ENCODE measurements around the gene DCLRE1A. TPM values are rescaled to one million over a fixed set of nuclear protein-coding genes. Genes with fewer than 3 reads are reported as not detected.

DCLRE1A gene
- total and polyA plus RNA-seq, 2 experiments from 2014 or later: 4.2 to 7.7 TPM

- H4K20me1 ChIP-seq (ENCODE audit: insufficient read depth, poor library complexity, severe bottlenecking): no peaks in the 10 kb centered on the region
- no peak overlapping the region for H3K4me3 ChIP-seq
- H3K4me2 ChIP-seq: no peak overlapping the region
- no peaks in the 10 kb centered on the region for H3K36me3 ChIP-seq (replicated peaks; ENCODE audit: insufficient read depth, low read depth)
- no peak overlapping the region for H2AFZ ChIP-seq
- WGBS (ENCODE audit: low lambda C conversion rate, missing lambda C conversion rate): 92% methylated on average over 5 of the region's 5 CpGs
- no peak for DNase-seq (ENCODE audit: low spot score)
- no peaks in the 10 kb centered on the region for H3K4me1 ChIP-seq (ENCODE audit: insufficient read depth)
- H3K27me3 ChIP-seq: no peaks in the 10 kb centered on the region
- no peaks in the 10 kb centered on the region for H3K9me3 ChIP-seq (ENCODE audit: low read depth)
- H3K27ac ChIP-seq: no peak overlapping the region
- H3K9me2 ChIP-seq (replicated peaks; ENCODE audit: insufficient read depth): no peaks in the 10 kb centered on the region
- TF ChIP-seq EZH2 (IDR thresholded peaks at IDR 0.05; ENCODE audit: borderline replicate concordance) (no peak), EZH2phosphoT487 (IDR thresholded peaks at IDR 0.05; ENCODE audit: low read depth, severe bottlenecking, unreplicated experiment) (no peak), CTCF (IDR thresholded peaks at IDR 0.05; ENCODE audit: poor library complexity) (no peak)
- H3K79me2 ChIP-seq: peaks cover 30% of the 10 kb centered on the region
Measured at GRCh38 chr10:113866551-113867394, 12.9 kb upstream of the DCLRE1A start.

GRCh38 chr10:113865901-113866300 is 12.0 kb upstream of the DCLRE1A start:
- H3K36me3 ChIP-seq (replicated peaks; ENCODE audit: insufficient read depth, low read depth): no peaks in the 10 kb centered on the region
- 94% methylated on average over 3 of the region's 3 CpGs for WGBS (ENCODE audit: low lambda C conversion rate, missing lambda C conversion rate)
- DNase-seq (ENCODE audit: low spot score): no peak
- H3K9me3 ChIP-seq (ENCODE audit: low read depth): no peaks in the 10 kb centered on the region
- no peak overlapping the region for H2AFZ ChIP-seq
- H3K27ac ChIP-seq: no peak overlapping the region
- no peak for TF ChIP-seq EZH2phosphoT487 (IDR thresholded peaks at IDR 0.05; ENCODE audit: low read depth, severe bottlenecking, unreplicated experiment)
- TF ChIP-seq CTCF (IDR thresholded peaks at IDR 0.05; ENCODE audit: poor library complexity): no peak
- TF ChIP-seq EZH2 (IDR thresholded peaks at IDR 0.05; ENCODE audit: borderline replicate concordance): no peak
- no peak overlapping the region for H3K4me2 ChIP-seq
- H3K4me1 ChIP-seq (ENCODE audit: insufficient read depth): no peaks in the 10 kb centered on the region
- H3K9me2 ChIP-seq (replicated peaks; ENCODE audit: insufficient read depth): no peaks in the 10 kb centered on the region
- H3K4me3 ChIP-seq: no peak overlapping the region
- no peaks in the 10 kb centered on the region for H4K20me1 ChIP-seq (ENCODE audit: insufficient read depth, poor library complexity, severe bottlenecking)
- peaks cover 25% of the 10 kb centered on the region for H3K79me2 ChIP-seq
- H3K27me3 ChIP-seq: no peaks in the 10 kb centered on the region

GRCh38 chr10:113859261-113859660 is 5.4 kb upstream of the DCLRE1A start:
- Histone ChIP-seq H4K20me1 (ENCODE audit: insufficient read depth, poor library complexity, severe bottlenecking) (no peaks in the 10 kb centered on the region), H3K4me1 (ENCODE audit: insufficient read depth) (peaks cover 17% of the 10 kb centered on the region), H3K9me2 (replicated peaks; ENCODE audit: insufficient read depth) (no peaks in the 10 kb centered on the region), H3K36me3 (replicated peaks; ENCODE audit: insufficient read depth, low read depth) (no peaks in the 10 kb centered on the region), H3K79me2 (peaks cover 56% of the 10 kb centered on the region), H3K4me2 (no peak overlapping the region), H3K9me3 (ENCODE audit: low read depth) (no peaks in the 10 kb centered on the region), H2AFZ (no peak overlapping the region), H3K27ac (no peak overlapping the region), H3K27me3 (no peaks in the 10 kb centered on the region), H3K4me3 (no peak overlapping the region)
- no peak for DNase-seq (ENCODE audit: low spot score)
- WGBS (ENCODE audit: low lambda C conversion rate, missing lambda C conversion rate): 88% methylated on average over 2 of the region's 2 CpGs
- no peak for TF ChIP-seq CTCF (IDR thresholded peaks at IDR 0.05; ENCODE audit: poor library complexity)
- TF ChIP-seq EZH2phosphoT487 (IDR thresholded peaks at IDR 0.05; ENCODE audit: low read depth, severe bottlenecking, unreplicated experiment): no peak
- no peak for TF ChIP-seq EZH2 (IDR thresholded peaks at IDR 0.05; ENCODE audit: borderline replicate concordance)
